GM18951 (cell line): ENCODE results near the gene CIZ1.

Experiments used
- POLR2A ChIP-seq: IDR thresholded peaks from 4 replicates; pipeline ENCODE4 v1.6.1; 2011; ENCODE audit warnings: mild to moderate bottlenecking; ENCODE audit not compliant: insufficient read length, insufficient read depth; ENCODE audit errors: extremely low read depth
- in situ Hi-C: fragments of 300-500 bp; cut with MboI; formaldehyde crosslinking; loops from one replicate; pipeline ENCODE4 v1.12.0; 2022; ENCODE audit warnings: low sequenced_read_pairs, mixed read lengths, inconsistent platforms; ENCODE audit not compliant: unreplicated experiment

CIZ1 gene

DNA sequence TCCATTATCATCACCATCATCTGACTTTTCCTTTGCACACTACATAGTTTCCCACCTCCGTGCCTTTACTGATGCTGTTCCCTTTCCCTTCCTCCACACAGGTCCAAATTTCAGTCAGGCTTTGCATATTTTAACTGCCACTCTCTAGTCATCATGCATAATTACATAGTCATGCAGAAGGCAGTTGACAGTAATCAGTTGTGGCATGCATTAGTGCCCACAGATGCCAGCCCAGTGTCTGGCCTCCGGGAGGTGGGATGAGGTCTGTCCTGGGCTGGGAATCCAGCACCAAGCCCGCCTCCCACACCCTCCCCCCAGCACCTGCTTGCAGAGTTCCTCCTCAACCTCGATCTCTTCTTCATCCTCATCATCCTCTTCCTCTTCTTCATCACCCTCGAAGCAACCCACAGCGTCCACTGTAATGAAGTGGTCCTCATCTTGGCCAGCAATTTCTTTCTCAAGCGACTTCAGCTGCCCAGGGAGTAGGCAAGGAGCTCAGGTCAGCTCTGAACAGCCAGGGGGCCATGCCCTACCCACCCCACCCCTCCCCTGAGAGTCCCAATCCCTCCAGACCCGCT lies 22.6 kb downstream of the CIZ1 start:
- in situ Hi-C loops, result no loop called here
- TF ChIP-seq POLR2A, result no peak

DNA sequence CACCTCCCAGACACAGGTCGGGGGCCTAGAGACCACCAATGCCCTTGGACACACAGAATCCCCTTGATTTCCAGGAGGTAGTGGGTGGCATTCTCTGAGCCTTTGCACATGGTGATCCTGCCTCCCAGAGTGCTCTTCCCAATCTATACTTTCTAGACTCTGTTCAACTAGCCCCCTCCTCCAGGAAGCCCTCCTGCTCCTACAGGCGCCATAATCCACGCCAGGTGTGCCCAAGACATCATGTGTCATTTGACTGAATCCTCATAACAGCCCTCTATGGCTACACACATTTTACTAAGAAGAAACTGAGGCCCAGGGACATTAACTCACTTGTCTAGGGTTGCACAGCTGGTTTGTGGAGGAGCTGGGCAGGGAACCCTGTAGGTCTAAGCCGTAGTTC lies 24.2 kb downstream of the CIZ1 start:
- no peak for TF ChIP-seq POLR2A
- in situ Hi-C loops, result no loop called here

GRCh38 chr9:128166169-128166568 lies 25.2 kb downstream of the CIZ1 start:
- no peak for TF ChIP-seq POLR2A
- in situ Hi-C loops, result no loop called here

DNA sequence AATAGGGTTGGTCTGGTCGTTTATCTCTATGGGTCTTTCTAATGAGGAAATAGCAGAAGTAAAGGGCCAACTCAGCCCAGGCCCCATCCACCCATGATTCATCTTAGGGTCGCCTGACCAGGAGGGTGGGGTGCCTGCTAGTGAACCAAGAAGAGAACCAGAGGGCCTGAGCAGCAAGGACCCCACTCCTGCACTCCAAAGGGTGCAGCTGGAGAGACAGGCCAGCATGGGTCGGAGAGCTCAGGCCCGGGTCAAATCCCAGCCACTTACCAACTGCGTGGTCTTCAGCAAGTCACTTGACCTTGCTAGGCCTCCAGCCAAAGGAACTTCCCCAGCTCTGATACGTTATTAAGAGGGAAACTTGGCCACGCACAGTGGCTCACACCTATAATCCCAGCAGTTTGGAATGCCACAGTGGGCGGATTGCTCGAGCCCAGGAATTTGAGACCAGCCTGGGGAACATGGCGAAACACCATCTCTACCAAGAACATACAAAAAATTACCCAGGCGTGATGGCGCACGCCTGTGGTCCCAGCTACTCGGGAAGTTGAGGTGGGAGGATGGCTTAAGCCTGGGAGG lies 27.0 kb downstream of the CIZ1 start:
- in situ Hi-C loops, result no loop called here
- no peak for TF ChIP-seq POLR2A

GRCh38 chr9:128163523-128164306 lies 27.7 kb downstream of the CIZ1 start:
- in situ Hi-C loops, result no loop called here
- TF ChIP-seq POLR2A, result no peak

DNA sequence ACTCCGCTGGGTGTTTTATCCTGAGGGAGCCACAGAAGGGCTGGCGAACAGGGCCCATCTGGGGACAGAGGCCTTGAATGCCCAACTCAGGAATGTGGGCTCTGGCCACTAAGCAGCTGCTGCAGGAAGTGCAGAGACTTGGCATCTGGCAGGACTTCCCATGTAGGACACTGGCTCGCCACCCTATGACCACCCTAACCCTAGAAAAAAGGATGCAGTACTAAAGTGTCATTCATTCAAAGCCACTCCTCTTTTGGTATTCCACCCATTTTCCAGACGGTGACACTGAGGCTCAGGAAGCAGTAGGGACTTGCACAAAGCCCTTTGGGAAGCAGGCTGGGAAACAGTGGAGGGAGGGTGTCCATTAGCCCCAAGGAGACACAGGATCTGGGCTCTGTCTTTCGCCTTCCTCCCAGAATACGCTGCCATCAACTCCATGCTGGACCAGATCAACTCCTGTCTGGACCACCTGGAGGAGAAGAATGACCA lies 28.3 kb downstream of the CIZ1 start:
- in situ Hi-C loops, result no loop called here
- no peak for TF ChIP-seq POLR2A

DNA sequence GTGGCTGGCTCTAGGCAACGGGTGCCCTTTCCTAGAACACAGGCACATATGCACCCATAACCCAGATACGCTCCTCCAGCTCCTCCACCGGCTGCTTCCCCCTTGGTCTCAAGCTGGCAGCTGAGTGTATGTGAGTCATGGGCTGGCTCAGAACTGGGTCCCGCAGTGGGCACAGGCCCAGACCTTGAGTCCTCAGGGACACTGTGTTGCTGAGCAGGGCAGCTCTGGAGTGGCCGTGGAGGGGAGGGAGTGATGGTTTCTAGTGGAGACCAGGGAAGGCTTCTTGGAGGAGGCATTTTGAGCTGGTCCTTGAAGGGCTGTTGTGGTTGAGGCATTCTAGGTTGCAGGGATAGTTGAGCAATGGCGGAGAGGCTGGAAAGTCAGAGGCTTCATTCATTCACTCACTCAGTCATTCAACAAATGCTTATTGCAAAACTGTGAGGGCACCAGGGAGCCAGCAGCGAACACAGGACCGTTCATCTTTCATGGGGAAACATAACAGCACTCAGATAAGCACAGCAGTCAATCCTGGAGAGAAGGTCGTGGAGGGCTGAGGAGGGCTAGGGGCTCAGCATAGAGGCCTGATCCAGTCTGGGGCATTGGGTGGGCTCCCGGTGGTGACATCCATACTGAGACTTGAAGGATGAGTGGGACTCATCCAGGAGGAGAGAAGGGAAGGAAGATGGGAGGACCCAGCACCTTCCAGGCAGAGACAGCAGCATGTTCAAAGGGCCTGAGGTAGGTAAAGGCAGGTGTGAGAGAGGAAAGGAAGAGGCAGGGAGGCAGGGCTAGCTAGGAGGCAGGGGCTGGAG lies 29.0 kb downstream of the CIZ1 start:
- in situ Hi-C loops, result no loop called here
- TF ChIP-seq POLR2A, result no peak

DNA sequence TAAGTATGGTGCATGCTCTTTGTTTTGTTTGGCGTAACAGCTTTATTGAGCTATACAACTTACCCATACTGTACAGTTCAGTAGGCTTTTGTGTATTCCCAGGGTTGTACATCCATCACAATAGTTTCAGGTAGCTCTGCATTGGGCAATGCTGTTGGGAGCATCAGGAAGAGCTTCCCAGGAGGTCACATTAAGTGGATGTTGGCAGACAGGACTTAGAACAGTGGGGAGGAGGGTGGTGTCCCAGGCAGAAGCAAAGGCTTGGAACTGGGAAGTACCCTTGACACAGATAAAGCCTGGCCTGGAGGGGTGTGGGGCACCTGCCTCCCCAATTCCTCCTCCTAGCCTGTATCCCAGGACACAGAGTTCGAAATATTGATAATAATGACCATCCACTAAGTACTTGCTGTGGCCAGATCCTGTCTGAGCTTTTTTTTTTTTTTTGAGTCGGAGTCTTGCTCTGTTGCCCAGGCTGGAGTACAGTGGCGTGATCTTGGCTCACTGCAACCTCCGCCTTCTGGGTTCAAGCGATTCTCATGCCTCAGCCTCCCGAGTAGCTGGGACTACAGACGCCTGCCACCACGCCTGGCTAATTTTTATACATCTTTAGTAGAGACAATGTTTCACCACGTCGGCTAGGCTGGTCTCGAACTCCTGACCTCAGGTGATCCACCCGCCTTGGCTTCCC lies 30.0 kb downstream of the CIZ1 start:
- in situ Hi-C loops, result no loop called here
- TF ChIP-seq POLR2A, result no peak

GRCh38 chr9:128160603-128160987 lies 30.8 kb downstream of the CIZ1 start:
- no peak for TF ChIP-seq POLR2A
- in situ Hi-C loops, result no loop called here

DNA sequence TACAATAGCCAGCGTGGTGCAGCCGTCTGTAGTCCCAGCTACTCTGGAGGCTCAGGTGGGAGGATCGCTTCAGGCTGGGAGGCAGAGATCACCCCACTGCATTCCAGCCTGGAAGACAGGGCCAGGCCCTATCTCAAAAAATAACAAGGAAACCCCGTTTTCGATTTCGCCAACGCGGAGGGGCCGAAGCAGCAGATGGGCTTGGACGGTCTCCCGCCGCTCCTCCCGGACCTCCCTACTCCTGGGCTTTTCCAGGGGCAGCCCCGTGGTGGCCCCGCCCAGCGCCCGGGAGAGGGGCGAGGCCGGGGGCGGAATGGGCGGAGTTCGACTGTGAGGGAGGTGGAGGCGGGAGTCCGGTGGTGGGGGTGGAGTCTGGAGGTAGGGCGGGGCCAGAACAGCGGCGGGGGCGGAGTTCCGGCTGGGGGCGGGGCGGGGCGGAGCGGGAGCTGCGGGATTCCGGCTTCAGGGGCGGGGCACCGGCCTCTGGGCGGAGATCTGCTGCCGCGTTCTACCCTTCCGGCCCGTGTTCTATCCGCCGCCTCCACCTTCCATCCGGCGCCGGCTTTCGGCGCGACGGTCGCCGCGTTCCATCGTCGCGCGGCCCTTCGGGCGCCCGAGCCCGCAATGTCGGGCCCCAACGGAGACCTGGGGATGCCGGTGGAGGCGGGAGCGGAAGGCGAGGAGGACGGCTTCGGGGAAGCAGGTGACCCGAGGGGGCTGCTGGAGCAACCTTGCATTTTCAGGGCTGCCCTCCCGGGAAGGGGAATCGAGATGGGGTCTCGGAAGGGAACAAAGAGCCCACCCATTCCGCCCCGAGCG lies 31.4 kb downstream of the CIZ1 start, which contains the start of gene BBLN:
BBLN (plus strand) TSS at position 482 of the 819 bp plus-strand sequence; CDS start at position 625, 143 bp downstream.
- in situ Hi-C loops, result no loop called here
- peak; percentile 95 for TF ChIP-seq POLR2A

- in situ Hi-C loops, result no loop called here
Observed at GRCh38 chr9:128159522-128159783, 31.9 kb downstream of the CIZ1 start.

More at GRCh38 chr9:128159522-128159783, 31.9 kb downstream of the CIZ1 start:
- no peak for TF ChIP-seq POLR2A
